Esophagus squamous epithelium (tissue), 4 donors: ENCODE measurements around the gene GPR35.

ENCODE experiments used
- POLR2A ChIP-seq, 4 donors: fragments of 450-650 bp; IDR thresholded peaks; one replicate each; pipeline ENCODE4 v1.6.1; 2017; ENCODE audit warnings: antibody characterized with exemption in 4 of 4, mild to moderate bottlenecking in 4 of 4, moderate library complexity in 3 of 4
- TF ChIP-seq, protein P1 (sequence below), 6 experiments: fragments of 450-650 bp in 4 of 6; fragments of 200-600 bp in 2 of 6; sonication (generic) in 2 of 6; IDR thresholded peaks; one replicate each; pipeline ENCODE4 v1.5.1; 2016 to 2019; ENCODE audit warnings: antibody characterized with exemption in 6 of 6, mild to moderate bottlenecking in 4 of 6, moderate library complexity in 4 of 6

DNA sequence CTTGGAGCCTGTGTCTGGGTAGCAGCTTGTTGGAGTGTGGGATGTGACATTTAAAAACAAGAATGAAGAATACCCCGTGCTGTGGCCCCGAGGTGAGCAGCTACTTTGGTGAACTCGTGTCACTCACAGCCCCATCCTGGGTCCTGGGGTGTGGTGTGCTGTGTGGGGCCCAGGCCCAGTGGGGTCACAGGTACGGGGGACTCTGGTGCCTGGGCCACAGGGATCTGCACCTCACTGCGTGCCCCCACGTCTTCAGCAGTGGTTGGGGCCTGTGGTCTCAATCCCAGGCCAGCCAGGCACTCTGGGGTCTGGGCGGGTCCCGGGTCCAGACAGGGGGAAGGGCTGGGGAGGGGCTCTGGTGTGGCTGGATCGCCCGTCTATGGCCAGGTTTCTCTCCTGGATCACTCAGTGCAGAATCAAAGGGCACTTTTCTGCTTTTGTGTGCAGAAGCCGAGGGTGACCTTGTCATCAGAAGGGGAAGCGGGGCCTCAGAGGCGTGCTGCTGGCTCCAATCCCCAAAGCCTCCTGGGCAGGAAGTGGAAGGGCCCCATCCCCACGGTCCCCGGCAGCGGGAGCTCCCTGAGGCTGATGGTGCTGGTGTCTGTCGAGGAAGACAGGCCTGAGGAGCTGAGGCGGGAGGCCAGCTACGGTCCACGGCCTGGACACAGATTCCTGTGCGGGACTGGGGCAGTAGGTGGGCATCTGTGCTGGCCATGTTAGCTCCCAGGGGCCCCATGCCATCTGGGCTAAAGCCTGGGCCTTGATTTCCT lies 1.4 kb downstream of the GPR35 start:
- TF ChIP-seq POLR2A (IDR thresholded peaks at IDR 0.05): no peak
- TF ChIP-seq, protein P1, sequence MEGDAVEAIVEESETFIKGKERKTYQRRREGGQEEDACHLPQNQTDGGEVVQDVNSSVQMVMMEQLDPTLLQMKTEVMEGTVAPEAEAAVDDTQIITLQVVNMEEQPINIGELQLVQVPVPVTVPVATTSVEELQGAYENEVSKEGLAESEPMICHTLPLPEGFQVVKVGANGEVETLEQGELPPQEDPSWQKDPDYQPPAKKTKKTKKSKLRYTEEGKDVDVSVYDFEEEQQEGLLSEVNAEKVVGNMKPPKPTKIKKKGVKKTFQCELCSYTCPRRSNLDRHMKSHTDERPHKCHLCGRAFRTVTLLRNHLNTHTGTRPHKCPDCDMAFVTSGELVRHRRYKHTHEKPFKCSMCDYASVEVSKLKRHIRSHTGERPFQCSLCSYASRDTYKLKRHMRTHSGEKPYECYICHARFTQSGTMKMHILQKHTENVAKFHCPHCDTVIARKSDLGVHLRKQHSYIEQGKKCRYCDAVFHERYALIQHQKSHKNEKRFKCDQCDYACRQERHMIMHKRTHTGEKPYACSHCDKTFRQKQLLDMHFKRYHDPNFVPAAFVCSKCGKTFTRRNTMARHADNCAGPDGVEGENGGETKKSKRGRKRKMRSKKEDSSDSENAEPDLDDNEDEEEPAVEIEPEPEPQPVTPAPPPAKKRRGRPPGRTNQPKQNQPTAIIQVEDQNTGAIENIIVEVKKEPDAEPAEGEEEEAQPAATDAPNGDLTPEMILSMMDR (IDR thresholded peaks at IDR 0.05): no peak
